ENCODE data around the gene MYNN. TPM values are rescaled to one million over a fixed set of nuclear protein-coding genes. Genes with fewer than 3 reads are reported as not detected.
A peak's percentile ranks its signal among the peaks of the same experiment; 100 is the strongest.

MYNN gene
- total and polyA plus RNA-seq, 9 of the 15 experiments (the other 6 are each of a cell fraction or from before 2014, with no cell fraction given), result 10.4 to 35.7 (median 21.3) TPM

- TF ChIP-seq WHSC1 (IDR thresholded peaks at IDR 0.05; ENCODE audit: low read length) (no peak), HMG20A (CRISPR knock-in tag; conservative IDR thresholded peaks at IDR 0.05) (no peak), ZNF324 (CRISPR knock-in tag; IDR thresholded peaks at IDR 0.05) (no peak), ARID1B (IDR thresholded peaks at IDR 0.05) (peak; percentile 64), ZNF253 (CRISPR knock-in tag; conservative IDR thresholded peaks at IDR 0.05) (no peak), NCOA6 (IDR thresholded peaks at IDR 0.05) (no peak), ZNF740 (CRISPR knock-in tag; IDR thresholded peaks at IDR 0.05) (no peak), ZNF740 (tag; IDR thresholded peaks at IDR 0.05) (no peak), SETDB1 (IDR thresholded peaks at IDR 0.05; ENCODE audit: low read length) (no peak), PML (IDR thresholded peaks at IDR 0.05; ENCODE audit: low read length) (no peak), TCF7 (IDR thresholded peaks at IDR 0.05; ENCODE audit: borderline replicate concordance) (no peak), EHMT2 (IDR thresholded peaks at IDR 0.05) (no peak), POLR3A (IDR thresholded peaks at IDR 0.05; ENCODE audit: borderline replicate concordance, extremely low read depth, insufficient read depth, insufficient read length) (no peak), ZNF586 (CRISPR knock-in tag; conservative IDR thresholded peaks at IDR 0.05) (no peak), CBFA2T3 (IDR thresholded peaks at IDR 0.05) (no peak; the same call in 1 of the 2 replicates), ZNF398 (CRISPR knock-in tag; IDR thresholded peaks at IDR 0.05) (no peak), IFI16 (CRISPR knock-in tag; IDR thresholded peaks at IDR 0.05) (no peak), DIDO1 (tag; IDR thresholded peaks at IDR 0.05; ENCODE audit: low read depth) (no peak), NFIC (IDR thresholded peaks at IDR 0.05) (no peak), ELF4 (CRISPR knock-in tag; IDR thresholded peaks at IDR 0.05) (no peak), TFAM (CRISPR knock-in tag; conservative IDR thresholded peaks at IDR 0.05) (no peak), RAD51 (IDR thresholded peaks at IDR 0.05; ENCODE audit: borderline replicate concordance, low read depth) (no peak), CBX5 (IDR thresholded peaks at IDR 0.05; ENCODE audit: borderline replicate concordance, low read depth) (no peak), PHB (CRISPR knock-in tag; IDR thresholded peaks at IDR 0.05) (no peak), THRAP3 (IDR thresholded peaks at IDR 0.05; ENCODE audit: borderline replicate concordance) (no peak), CCAR2 (IDR thresholded peaks at IDR 0.05; ENCODE audit: low read depth, low read length) (no peak), ZNF224 (CRISPR knock-in tag; IDR thresholded peaks at IDR 0.05) (no peak), ZNF764 (CRISPR knock-in tag; IDR thresholded peaks at IDR 0.05; ENCODE audit: low read depth) (no peak), ZNF197 (CRISPR knock-in tag; IDR thresholded peaks at IDR 0.05; ENCODE audit: low read depth) (no peak), ZFP36 (IDR thresholded peaks at IDR 0.05; ENCODE audit: low read depth, low read length, partially characterized antibody) (no peak), TFE3 (CRISPR knock-in tag; IDR thresholded peaks at IDR 0.05) (no peak)
Measured at GRCh38 chr3:169751875-169752274, 21.3 kb upstream of the MYNN start (continued).

All from K562 (cell line).